ENCODE results near the gene CERK. TPM values are rescaled to one million over a fixed set of nuclear protein-coding genes. Genes with fewer than 3 reads are reported as not detected.

Gene CERK
- total RNA-seq, 1 experiment from 2014 or later = 34.8 TPM

GRCh38 chr22:46721501-46722085 is 16.5 kb downstream of the CERK start:
- DNase-seq (ENCODE audit: low read depth) = no peak
- in situ Hi-C loops (cut with HindIII; ENCODE audit: low pct_unique_long_range_greater_than_20kb, low sequenced_read_pairs) = no loop called here

GRCh38 chr22:46719921-46720320 is 18.1 kb downstream of the CERK start:
- in situ Hi-C loops (cut with HindIII; ENCODE audit: low pct_unique_long_range_greater_than_20kb, low sequenced_read_pairs) = no loop called here
- no peak for DNase-seq (ENCODE audit: low read depth)

- no peak for DNase-seq (ENCODE audit: low read depth)
- in situ Hi-C loops (cut with HindIII; ENCODE audit: low pct_unique_long_range_greater_than_20kb, low sequenced_read_pairs) = no loop called here
Measured at GRCh38 chr22:46714550-46714949, 23.5 kb downstream of the CERK start.

GRCh38 chr22:46712288-46712687 is 25.8 kb downstream of the CERK start:
- DNase-seq (ENCODE audit: low read depth) = no peak
- in situ Hi-C loops (cut with HindIII; ENCODE audit: low pct_unique_long_range_greater_than_20kb, low sequenced_read_pairs) = no loop called here

- in situ Hi-C loops (cut with HindIII; ENCODE audit: low pct_unique_long_range_greater_than_20kb, low sequenced_read_pairs) = no loop called here
- no peak for DNase-seq (ENCODE audit: low read depth)
Measured at GRCh38 chr22:46710806-46711205, 27.2 kb downstream of the CERK start.

GRCh38 chr22:46708766-46709330 is 29.2 kb downstream of the CERK start:
- DNase-seq (ENCODE audit: low read depth) = no peak
- in situ Hi-C loops (cut with HindIII; ENCODE audit: low pct_unique_long_range_greater_than_20kb, low sequenced_read_pairs) = no loop called here

GRCh38 chr22:46707827-46708570 is 30.1 kb downstream of the CERK start:
- in situ Hi-C loops (cut with HindIII; ENCODE audit: low pct_unique_long_range_greater_than_20kb, low sequenced_read_pairs) = no loop called here
- no peak for DNase-seq (ENCODE audit: low read depth)

- in situ Hi-C loops (cut with HindIII; ENCODE audit: low pct_unique_long_range_greater_than_20kb, low sequenced_read_pairs) = no loop called here
- DNase-seq (ENCODE audit: low read depth) = no peak
Measured at GRCh38 chr22:46707305-46707704, 30.7 kb downstream of the CERK start.

GRCh38 chr22:46706060-46706459 is 32.0 kb downstream of the CERK start:
- in situ Hi-C loops (cut with HindIII; ENCODE audit: low pct_unique_long_range_greater_than_20kb, low sequenced_read_pairs) = no loop called here
- no peak for DNase-seq (ENCODE audit: low read depth)

- DNase-seq (ENCODE audit: low read depth) = no peak
- in situ Hi-C loops (cut with HindIII; ENCODE audit: low pct_unique_long_range_greater_than_20kb, low sequenced_read_pairs) = no loop called here
Measured at GRCh38 chr22:46703996-46704370, 34.1 kb downstream of the CERK start.

GRCh38 chr22:46703171-46703995 is 34.7 kb downstream of the CERK start:
- no peak for DNase-seq (ENCODE audit: low read depth)
- in situ Hi-C loops (cut with HindIII; ENCODE audit: low pct_unique_long_range_greater_than_20kb, low sequenced_read_pairs) = no loop called here

- no peak for DNase-seq (ENCODE audit: low read depth)
- in situ Hi-C loops (cut with HindIII; ENCODE audit: low pct_unique_long_range_greater_than_20kb, low sequenced_read_pairs) = no loop called here
Measured at GRCh38 chr22:46701262-46701661, 36.8 kb downstream of the CERK start.

GRCh38 chr22:46699091-46699490 is 39.0 kb downstream of the CERK start:
- in situ Hi-C loops (cut with HindIII; ENCODE audit: low pct_unique_long_range_greater_than_20kb, low sequenced_read_pairs) = no loop called here
- no peak for DNase-seq (ENCODE audit: low read depth)

GRCh38 chr22:46697811-46698515 is 40.1 kb downstream of the CERK start:
- in situ Hi-C loops (cut with HindIII; ENCODE audit: low pct_unique_long_range_greater_than_20kb, low sequenced_read_pairs) = no loop called here

GRCh38 chr22:46696614-46697013 is 41.4 kb downstream of the CERK start:
- no peak for DNase-seq (ENCODE audit: low read depth)
- in situ Hi-C loops (cut with HindIII; ENCODE audit: low pct_unique_long_range_greater_than_20kb, low sequenced_read_pairs) = no loop called here

More at GRCh38 chr22:46697811-46698515, 40.1 kb downstream of the CERK start:
- no peak for DNase-seq (ENCODE audit: low read depth)

GRCh38 chr22:46696229-46696518 is 41.9 kb downstream of the CERK start:
- DNase-seq (ENCODE audit: low read depth) = no peak

GRCh38 chr22:46695346-46696228 is 42.5 kb downstream of the CERK start:
- DNase-seq (ENCODE audit: low read depth) = no peak
- in situ Hi-C loops (cut with HindIII; ENCODE audit: low pct_unique_long_range_greater_than_20kb, low sequenced_read_pairs) = no loop called here

More at GRCh38 chr22:46696229-46696518, 41.9 kb downstream of the CERK start:
- in situ Hi-C loops (cut with HindIII; ENCODE audit: low pct_unique_long_range_greater_than_20kb, low sequenced_read_pairs) = no loop called here

All from Caki2 (cell line).